Measurements from ENCODE around the gene CLIP4.

The CLIP4 gene

GRCh38 chr2:29193681-29194080 lies 78.5 kb downstream of the CLIP4 start:
- no peak for DNase-seq

DNA sequence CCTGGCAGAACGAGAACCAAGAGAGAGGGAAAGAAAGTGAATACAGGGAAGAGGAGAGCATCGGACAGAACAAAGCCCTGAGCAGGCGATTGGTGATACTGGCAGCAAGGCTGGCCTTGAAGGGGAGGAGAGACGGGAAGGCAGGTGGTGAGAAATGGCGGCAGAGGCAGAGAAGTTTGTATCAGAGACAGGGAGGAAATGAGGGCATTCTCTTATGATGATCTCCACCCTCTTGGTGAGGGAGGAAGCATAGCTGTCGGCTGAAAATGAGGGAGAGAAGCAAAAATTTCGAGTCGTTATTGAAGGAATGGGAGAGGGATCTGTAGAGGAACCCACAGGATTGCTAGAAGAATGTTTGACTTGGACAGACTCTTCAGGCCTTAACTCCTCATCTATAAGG lies 80.6 kb downstream of the CLIP4 start:
- no peak for DNase-seq

DNA sequence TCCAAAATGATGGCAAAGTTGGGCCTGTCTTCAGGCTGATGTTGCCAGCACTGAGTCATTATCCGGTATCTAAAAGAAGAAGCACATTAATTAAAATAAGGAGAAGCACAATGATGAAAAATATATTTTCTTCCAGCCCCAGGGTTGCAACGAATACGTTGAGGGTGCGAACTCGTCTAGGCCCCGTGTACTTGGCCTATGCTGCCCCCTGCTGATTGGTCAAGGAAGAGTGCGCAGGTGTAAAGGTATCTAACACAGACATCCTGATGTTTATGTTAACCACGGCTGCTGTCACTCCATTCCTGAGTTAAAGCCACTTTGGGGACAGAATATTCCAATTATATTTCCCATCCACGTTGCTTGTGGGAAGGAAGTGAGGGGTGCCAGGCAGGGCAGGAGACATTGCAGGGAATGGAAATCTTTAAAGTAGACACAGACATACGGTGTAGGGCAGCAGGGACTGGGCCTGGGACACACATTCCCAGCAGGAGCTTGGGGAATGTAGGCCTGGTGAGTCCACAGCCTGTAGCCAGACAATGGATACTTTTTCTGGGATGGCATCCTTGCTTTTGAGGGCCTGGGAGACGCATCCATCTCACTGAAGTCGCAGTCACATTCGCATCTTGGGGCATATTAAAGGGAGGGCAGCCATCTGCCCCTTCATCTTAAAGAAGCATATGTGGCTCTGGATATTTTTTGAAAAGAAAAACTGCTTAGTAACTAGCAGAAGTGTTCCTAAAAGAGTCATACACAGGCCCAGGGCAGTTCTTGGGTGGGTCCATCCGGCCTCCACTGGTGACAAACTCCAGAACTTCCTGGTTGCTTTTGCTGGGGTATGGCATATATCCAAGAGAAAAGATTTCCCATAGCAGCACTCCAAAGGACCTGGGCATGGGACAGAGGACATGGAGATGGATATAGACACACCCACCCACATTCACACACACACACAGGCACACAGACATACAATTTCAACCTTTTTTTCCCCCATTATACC lies 81.9 kb downstream of the CLIP4 start:
- peak; percentile 46 to 76 for DNase-seq

DNA sequence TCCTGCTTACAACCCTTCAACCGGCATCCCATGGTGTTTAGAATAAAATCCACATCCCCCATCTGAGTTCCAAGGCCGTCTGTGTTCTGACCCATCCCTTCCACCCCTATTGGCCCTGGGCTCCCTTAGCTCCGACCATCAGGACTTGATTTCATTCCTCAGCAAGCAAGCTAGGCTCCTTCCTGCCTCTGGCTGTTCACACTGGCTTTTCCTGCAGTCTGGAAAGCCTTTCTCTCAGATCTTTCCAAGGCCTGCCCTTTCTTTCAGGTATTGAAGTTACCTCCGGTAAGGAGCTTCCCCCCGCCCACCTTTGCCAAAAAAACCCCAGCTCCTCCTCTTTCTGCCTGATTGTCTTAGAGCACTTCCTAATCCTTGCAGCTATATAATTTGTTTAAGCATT lies 86.8 kb downstream of the CLIP4 start:
- DNase-seq, result no peak

GRCh38 chr2:29202819-29203495 lies 87.7 kb downstream of the CLIP4 start:
- no peak for DNase-seq

GRCh38 chr2:29206941-29207340 lies 91.7 kb downstream of the CLIP4 start:
- DNase-seq, result no peak

DNA sequence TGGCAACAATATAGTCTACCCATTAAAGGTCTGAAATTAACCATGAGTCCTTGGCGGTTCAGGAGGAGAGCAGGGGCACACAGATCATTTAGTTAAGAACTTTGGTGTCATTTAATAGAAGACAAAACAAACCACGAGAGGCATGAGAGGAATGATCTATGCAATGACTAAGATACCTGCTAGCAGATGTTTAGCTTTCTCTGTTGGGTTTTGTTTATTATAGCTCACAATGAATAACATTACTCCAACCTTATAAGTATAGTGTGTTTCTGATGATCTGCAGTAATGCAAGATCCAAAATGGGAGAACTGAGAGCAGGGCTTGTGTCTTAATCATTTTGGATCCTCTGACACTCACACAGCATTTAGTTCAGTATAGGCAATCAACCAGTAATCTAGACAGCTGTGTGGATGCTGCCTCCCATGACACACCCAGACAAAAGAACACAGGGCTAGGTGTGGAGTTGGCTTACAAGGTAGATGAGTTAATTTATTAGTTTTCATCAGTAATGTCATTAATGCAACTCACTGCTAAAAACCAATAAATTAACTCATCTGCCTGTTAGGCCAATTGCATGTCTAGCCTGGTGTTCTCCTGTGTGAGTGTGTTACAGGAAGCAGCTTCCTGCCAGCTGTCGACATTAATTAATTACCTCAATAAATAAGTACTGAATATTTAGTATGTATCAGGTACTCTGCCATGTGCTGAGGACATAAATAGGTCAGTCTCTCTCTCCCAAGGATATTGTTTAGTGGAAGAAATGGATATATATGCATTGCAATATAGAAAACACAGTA lies 92.3 kb downstream of the CLIP4 start:
- DNase-seq, result no peak

- DNase-seq, result no peak
These were observed 94.3 kb downstream of the CLIP4 start for GRCh38 chr2:29209551-29209950.

DNA sequence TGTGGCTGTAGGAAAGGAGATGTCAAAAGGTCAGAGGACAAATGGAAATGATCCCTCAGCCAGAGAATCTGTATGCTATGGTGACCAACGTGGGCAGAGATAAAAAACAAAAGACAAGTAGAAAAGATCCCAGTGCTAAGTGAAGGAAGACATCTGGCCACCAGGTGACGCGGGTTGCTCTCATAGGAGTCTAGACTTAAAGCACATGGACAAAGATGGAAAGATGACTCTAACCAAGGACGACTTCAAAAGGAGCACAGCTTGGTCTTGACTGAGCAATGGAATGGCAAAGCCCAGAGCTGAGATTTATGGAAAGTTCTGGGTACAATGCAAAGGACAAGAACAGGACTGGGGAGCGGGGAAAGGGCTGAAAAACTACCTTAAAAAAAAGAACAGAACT lies 96.8 kb downstream of the CLIP4 start:
- DNase-seq, result peak in 1 of 2 experiments; percentile 36

- no peak for DNase-seq
These were observed 98.7 kb downstream of the CLIP4 start for GRCh38 chr2:29213888-29214291.

GRCh38 chr2:29215073-29215472 lies 99.9 kb downstream of the CLIP4 start:
- DNase-seq, result no peak

GRCh38 chr2:29215739-29216608 lies 100.8 kb downstream of the CLIP4 start:
- no peak for DNase-seq

- no peak for DNase-seq
These were observed 101.3 kb downstream of the CLIP4 start for GRCh38 chr2:29216609-29216909.

DNA sequence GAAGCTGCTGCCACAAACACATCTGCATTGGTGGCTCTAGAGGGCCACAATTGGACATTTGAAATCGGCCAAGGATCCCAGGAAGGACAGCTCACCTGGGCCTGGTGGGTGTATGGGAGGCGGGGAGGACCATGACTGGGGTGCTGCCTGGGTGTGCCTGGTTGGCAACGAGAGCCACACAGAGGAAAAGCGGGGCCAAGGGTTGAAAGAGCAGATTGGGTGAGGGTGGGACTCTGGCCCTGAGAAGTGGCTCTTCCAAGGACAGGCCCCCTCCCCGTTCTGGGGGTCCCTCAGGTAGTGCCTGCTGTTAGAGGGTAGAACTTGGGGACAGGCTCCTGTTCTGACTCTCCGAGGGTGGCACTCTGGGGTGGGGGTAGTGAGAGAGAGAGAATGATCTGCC lies 102.9 kb downstream of the CLIP4 start:
- DNase-seq, result no peak

DNA sequence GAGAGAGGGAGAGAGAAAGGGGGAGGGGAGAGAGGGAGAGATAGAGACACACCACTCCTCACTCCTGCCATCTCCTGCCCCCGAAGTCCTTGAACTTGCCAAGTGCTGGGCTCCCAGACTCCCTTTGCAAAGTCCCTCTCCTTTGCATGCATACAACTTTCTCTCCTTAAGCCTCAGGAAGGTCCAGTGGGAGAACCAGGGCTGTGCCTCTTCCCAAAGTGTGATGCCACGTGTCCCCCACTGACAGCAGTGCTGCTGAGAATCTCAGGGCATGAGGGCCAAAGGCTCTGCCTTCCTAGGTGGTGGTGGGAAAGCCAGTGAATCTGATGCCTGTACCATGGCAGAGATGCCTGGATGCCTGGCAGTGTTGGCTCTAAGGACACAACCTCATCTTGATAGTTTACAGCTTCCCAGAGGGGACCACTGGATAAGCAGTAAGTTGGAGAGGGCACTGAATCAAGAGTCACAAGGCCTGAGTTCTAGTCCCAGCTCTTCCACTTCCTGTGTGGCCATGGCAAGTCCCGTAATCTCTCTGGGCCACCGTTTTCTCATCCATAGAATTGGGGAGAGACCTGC lies 103.4 kb downstream of the CLIP4 start:
- no peak for DNase-seq

DNA sequence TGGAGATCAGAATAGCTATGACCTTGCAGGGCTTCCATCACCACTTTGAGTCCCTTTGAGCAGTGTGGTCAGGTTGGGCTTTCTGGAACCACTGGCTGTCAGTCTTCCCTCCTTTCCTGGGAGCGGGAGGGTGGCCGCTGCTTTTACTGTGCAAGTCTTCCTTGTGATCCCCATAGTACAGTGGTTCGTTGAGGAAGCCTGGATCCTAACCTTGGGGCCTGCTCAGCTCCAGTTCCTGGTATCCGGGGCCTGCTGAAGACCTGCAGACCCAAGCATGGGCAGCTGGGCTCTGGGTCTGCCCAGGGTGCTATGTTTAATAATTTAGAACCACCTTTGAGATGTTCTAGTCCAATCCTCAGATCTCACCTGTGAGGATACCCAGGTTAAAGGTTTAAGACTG lies 104.2 kb downstream of the CLIP4 start:
- no peak for DNase-seq

DNA sequence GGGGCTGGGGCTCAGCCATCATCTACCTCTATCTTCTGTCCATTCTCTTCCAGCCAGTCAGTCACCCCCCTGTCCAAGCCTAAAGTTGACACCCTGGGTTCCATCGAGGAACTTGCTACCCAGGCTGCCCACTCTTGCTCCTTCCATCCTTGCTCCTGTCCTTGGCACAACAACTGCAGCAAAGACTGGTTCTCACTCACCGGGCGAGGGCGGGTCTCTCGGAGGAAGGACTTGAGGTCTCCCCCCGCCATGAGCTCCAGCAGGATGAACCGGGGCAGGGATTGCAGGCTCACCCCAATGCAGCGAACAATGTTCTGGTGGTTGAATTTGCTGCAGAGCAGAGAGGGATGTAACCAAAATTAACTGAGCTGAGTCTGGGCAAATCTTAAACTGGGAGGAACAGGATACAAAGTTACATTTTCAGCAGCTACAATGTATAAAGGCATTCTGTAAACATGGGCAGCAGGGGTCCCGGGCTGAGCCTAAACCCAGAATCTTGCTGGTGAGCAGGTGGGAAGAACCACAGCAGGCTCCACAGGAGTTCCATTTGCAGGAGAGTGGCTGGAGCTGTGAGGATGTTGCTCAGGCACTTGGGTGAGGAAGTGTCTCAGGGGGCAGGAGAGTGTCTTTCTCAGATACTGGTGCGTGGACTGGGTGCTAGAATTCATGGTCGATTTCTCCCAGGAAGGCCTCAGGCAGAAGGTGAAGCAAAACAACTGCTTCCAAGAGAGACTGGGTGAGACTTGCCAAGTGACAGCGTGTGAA lies 105.5 kb downstream of the CLIP4 start:
- no peak for DNase-seq

- DNase-seq, result no peak
These were observed 107.4 kb downstream of the CLIP4 start for GRCh38 chr2:29222381-29223179.

DNA sequence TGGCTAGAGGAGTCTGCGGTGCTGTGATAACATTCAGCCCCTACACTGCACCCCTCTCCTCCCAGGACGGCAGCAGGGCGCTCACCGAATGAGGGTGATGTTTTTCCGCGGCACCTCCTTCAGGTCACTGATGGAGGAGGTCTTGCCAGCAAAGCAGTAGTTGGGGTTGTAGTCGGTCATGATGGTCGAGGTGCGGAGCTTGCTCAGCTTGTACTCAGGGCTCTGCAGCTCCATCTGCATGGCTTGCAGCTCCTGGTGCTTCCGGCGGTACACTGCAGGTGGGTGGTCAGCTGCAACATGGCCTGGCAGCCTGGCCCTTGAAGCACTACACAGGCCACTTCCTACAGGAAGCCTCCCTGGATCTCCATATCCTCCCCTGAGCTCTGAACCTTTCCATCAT lies 108.0 kb downstream of the CLIP4 start:
- no peak for DNase-seq
